RKO (cell line): ENCODE measurements around the gene FMN1.
A peak's percentile ranks its signal among the peaks of the same experiment; 100 is the strongest.

Experiments used
- DNase-seq: peaks from one replicate; pipeline ENCODE4 v3.0.0-alpha.2; 2016; ENCODE audit warnings: low spot score

The FMN1 gene

GRCh38 chr15:32765236-32765635, 429.3 kb downstream of the FMN1 start:
- no peak for DNase-seq

DNA sequence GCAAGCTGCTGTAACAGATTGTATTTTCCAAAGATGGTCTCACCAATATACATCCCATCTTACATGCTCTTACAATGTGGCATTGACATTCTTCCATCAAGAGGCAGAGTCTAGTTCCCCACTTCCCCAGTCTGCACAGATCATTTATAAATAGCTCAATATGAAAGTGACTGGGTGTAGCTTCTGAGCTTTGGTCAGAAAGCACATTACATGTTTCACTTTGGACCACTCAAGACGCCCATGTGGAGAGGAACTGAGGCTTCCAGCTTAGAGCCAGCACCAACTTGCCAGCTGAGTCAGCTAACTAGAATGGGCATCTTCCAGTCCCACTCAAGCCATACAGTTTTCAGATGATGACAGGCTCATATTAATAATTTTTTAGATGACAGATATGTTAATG, 431.2 kb downstream of the FMN1 start:
- DNase-seq = no peak

- DNase-seq = no peak
Measured at GRCh38 chr15:32757426-32757825, 437.1 kb downstream of the FMN1 start.

DNA sequence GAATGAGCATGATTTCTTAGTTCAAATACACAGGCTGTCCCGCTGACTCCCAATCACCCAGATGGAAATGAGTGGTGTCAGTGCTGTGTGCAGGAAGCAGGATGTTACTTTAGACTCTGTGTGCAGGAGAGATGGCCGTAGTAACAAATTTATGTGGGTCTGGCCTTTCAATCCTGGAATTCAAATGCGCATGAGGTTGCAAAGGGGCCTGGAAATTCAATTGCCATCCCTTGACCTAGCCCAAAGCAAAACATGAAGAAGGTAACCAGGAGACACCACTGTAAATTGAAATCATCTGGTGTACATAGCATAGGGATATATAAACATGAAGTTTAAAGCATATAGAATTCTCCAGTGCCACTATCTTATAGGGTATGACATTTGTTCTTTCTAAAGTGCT, 443.5 kb downstream of the FMN1 start:
- DNase-seq = no peak

GRCh38 chr15:32747921-32748342, 446.6 kb downstream of the FMN1 start:
- no peak for DNase-seq

DNA sequence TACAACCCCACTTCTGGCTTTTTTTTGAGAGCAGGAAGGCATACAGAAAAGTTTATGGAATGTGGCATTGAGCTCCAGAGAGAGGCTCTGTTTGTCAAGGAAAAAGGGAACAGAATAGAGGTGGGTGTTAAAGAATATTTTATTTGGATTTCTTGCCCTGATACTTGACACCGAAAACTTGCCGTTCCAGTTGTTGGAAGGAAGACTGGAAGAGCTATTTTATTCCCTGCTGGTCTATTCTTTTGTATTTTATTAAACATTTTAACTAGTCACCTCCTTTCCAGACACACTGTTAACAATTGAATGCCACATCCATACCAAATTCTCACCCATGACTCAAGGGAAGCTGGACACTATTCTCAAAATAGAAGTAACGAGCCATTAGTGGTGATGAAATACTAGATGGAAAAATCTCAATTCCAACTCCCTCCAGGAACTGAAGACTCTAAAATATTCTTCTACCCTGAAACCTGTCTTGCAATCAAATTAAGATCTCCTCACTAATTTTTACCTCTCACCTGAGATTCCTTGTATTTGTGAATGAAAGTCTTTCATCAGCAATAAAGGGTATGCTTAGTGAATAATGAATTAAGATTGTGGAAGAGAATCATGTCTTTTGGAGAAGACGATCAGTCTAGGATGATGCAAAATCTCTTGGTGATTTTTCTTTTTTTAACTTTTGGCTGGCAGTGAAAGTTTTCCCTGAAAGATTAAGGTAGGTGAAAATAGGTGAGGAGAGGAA, 448.2 kb downstream of the FMN1 start:
- no peak for DNase-seq

GRCh38 chr15:32743411-32744140, 450.9 kb downstream of the FMN1 start:
- DNase-seq = peak; percentile 4

DNA sequence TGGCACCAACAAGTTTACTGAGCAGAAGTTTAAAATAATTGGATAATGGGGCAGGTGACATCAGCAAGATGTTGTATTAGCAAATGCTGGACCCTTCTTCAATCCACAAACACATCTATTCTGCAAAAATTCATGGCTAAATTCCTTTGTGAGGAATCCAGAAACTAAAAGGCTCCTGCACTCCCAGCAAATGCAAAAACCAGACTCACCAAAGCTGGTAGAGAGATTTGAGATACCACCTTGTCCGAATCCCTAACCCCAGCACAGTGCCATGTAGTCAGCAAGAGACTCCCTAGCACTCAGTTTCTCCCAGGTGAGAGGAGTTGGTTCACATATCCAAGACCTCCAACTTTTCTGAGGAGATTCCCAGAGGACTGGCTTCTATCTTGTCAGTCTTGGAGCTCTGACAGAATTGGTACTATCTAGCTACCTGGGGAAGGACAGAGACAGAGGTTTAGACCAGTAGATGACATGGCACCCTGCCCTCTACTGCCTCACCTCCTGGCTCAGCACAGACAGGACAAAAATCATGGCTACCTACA, 454.9 kb downstream of the FMN1 start:
- DNase-seq = no peak

GRCh38 chr15:32738666-32739065, 455.8 kb downstream of the FMN1 start:
- no peak for DNase-seq

DNA sequence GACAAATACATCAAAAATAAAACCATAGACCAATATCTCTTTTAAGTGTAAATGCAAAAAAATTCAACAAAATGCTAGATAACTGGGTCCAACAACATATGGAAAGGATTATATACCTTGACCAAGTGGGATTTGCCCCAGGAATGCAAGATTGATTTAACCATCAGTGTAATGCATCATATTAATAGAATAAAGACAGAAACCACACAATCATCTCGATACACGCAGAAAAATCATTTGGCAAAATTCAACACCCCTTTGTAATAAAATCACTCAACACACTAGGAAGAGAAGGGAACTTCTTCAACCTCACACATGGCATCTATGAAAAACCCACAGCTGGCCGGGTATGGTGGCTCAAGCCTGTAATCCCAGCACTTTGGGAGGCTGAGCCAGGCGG, 457.2 kb downstream of the FMN1 start:
- DNase-seq = no peak

- no peak for DNase-seq
Measured at GRCh38 chr15:32736701-32737061, 457.8 kb downstream of the FMN1 start.

- no peak for DNase-seq
Measured at GRCh38 chr15:32735989-32736700, 458.4 kb downstream of the FMN1 start.

- DNase-seq = no peak
Measured at GRCh38 chr15:32733281-32733680, 461.2 kb downstream of the FMN1 start.

GRCh38 chr15:32732574-32733157, 461.8 kb downstream of the FMN1 start:
- DNase-seq = no peak

GRCh38 chr15:32730677-32731654, 463.5 kb downstream of the FMN1 start:
- no peak for DNase-seq

DNA sequence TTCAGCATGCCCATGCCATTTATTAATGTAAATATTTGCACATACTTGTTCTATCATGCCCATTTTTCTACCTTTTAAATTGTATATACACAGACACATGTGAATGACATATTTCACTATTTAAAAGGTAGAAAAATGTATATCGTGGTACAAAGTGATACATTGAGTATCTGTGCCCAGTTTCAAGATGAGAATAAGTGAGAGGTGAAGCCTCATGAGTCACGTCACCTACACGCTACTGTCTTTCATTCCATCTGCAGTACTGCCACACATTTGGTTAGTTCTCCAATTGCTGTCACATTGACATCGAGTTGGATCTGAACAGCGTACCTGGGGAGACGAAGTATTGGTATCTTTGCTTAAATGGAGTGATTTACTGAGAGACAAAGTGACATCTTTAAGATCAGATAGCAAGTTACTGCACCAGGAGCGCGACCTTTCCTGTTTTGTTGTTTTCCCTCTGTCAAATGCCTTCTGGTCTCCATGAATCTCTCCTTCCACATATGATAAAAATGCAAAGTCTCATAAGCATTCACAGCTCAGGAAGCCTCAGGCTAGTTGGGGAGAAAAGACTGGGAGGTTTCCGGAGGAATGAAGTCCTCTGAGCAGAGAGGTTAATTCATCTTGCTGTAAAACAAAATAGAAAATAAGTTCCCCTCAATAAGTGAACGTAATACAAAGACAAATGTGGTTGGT, 464.7 kb downstream of the FMN1 start:
- no peak for DNase-seq

GRCh38 chr15:32723171-32723948, 471.2 kb downstream of the FMN1 start:
- DNase-seq = no peak

GRCh38 chr15:32722136-32722535, 472.4 kb downstream of the FMN1 start:
- no peak for DNase-seq

- DNase-seq = no peak
Measured at GRCh38 chr15:32721596-32721995, 472.9 kb downstream of the FMN1 start.
